T-helper 9 cell (primary cell): Measurements from ENCODE around the gene COL4A3.

ENCODE experiments used
- DNase-seq: peaks from one replicate; pipeline ENCODE4 v3.0.0-alpha.2; 2020

The COL4A3 gene

GRCh38 chr2:227348324-227348723 is 183.9 kb downstream of the COL4A3 start:
- no peak for DNase-seq

GRCh38 chr2:227349989-227350612 is 185.7 kb downstream of the COL4A3 start:
- no peak for DNase-seq

DNA sequence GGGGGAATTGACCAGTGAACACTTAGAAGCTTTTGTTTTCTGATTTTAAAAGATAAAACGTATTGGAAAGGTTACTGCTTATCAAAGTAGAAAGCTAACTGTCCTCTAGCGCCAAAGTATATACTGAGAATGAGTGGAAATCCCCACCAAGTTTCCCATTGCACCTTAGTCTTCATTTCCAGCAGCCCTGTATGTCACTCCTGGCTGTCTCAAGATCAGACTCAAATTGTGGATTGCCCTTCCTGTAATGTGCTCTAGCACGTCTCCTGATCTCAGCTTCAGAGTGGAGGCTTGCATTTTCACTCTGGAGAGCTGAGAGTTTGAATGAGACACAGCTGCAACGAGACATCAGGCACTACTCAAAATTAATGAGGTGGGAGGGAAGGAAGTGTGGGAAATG is 187.2 kb downstream of the COL4A3 start:
- no peak for DNase-seq

DNA sequence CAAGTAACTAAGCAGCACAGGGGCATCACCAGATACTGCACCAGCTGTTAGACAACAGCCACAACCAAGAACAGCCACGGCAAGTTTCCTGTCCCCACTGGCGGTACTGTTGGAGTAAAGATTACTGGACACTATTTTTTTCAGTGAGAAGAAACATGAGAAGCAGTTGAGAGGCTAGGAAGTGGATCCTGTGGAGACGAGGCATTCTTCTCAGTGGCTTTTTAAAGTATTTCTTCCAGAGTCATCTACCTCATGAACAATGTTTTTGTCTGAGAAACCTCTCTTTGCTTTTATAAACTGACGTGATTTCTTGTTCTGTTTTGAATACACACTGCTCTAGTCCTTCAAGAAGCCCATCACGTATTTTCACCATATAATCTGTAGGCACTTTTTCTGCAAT is 195.9 kb downstream of the COL4A3 start:
- DNase-seq: no peak

GRCh38 chr2:227363756-227364155 is 199.3 kb downstream of the COL4A3 start:
- DNase-seq: no peak
